Measurements from ENCODE around the gene ICAM5.

Gene ICAM5

DNA sequence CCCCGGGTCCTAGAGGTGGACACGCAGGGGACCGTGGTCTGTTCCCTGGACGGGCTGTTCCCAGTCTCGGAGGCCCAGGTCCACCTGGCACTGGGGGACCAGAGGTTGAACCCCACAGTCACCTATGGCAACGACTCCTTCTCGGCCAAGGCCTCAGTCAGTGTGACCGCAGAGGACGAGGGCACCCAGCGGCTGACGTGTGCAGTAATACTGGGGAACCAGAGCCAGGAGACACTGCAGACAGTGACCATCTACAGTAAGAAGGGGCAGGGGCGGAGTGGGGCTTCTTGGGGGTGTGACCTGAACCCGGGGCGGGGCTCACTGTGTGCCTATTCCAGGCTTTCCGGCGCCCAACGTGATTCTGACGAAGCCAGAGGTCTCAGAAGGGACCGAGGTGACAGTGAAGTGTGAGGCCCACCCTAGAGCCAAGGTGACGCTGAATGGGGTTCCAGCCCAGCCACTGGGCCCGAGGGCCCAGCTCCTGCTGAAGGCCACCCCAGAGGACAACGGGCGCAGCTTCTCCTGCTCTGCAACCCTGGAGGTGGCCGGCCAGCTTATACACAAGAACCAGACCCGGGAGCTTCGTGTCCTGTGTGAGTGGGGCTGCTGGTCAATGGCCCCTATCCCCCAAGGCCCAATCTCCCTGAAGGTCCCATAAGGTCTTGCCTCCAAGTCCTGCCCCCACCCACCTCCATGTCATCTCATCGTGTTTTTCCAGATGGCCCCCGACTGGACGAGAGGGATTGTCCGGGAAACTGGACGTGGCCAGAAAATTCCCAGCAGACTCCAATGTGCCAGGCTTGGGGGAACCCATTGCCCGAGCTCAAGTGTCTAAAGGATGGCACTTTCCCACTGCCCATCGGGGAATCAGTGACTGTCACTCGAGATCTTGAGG is 5.4 kb upstream of the ICAM5 start:
- TF ChIP-seq TAF1 (IDR thresholded peaks at IDR 0.05; ENCODE audit: borderline replicate concordance, insufficient read depth, low read length) (no peak), POLR2AphosphoS5 (IDR thresholded peaks at IDR 0.05; ENCODE audit: low read depth, low read length) (no peak), SIN3A (IDR thresholded peaks at IDR 0.05; ENCODE audit: borderline replicate concordance, insufficient read depth, low read length) (no peak)
- TF ChIP-seq, protein P1, sequence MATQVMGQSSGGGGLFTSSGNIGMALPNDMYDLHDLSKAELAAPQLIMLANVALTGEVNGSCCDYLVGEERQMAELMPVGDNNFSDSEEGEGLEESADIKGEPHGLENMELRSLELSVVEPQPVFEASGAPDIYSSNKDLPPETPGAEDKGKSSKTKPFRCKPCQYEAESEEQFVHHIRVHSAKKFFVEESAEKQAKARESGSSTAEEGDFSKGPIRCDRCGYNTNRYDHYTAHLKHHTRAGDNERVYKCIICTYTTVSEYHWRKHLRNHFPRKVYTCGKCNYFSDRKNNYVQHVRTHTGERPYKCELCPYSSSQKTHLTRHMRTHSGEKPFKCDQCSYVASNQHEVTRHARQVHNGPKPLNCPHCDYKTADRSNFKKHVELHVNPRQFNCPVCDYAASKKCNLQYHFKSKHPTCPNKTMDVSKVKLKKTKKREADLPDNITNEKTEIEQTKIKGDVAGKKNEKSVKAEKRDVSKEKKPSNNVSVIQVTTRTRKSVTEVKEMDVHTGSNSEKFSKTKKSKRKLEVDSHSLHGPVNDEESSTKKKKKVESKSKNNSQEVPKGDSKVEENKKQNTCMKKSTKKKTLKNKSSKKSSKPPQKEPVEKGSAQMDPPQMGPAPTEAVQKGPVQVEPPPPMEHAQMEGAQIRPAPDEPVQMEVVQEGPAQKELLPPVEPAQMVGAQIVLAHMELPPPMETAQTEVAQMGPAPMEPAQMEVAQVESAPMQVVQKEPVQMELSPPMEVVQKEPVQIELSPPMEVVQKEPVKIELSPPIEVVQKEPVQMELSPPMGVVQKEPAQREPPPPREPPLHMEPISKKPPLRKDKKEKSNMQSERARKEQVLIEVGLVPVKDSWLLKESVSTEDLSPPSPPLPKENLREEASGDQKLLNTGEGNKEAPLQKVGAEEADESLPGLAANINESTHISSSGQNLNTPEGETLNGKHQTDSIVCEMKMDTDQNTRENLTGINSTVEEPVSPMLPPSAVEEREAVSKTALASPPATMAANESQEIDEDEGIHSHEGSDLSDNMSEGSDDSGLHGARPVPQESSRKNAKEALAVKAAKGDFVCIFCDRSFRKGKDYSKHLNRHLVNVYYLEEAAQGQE (IDR thresholded peaks at IDR 0.05; ENCODE audit: insufficient read depth in 1 of 2, low read depth in 2 of 2, low read length in 2 of 2): no peak

DNA sequence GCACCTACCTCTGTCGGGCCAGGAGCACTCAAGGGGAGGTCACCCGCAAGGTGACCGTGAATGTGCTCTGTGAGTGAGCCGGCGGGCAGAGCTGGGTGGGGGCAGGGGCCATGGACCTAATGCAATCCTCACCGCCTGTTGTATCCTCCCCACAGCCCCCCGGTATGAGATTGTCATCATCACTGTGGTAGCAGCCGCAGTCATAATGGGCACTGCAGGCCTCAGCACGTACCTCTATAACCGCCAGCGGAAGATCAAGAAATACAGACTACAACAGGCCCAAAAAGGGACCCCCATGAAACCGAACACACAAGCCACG is 4.8 kb upstream of the ICAM5 start:
- TF ChIP-seq, protein P1 (IDR thresholded peaks at IDR 0.05; ENCODE audit: insufficient read depth in 1 of 2, low read depth in 2 of 2, low read length in 2 of 2): no peak
- TF ChIP-seq POLR2AphosphoS5 (IDR thresholded peaks at IDR 0.05; ENCODE audit: low read depth, low read length) (no peak), SIN3A (IDR thresholded peaks at IDR 0.05; ENCODE audit: borderline replicate concordance, insufficient read depth, low read length) (no peak), FOXP2 (optimal IDR thresholded peaks at IDR 0.05; ENCODE audit: borderline replicate concordance, extremely low read depth, extremely low read length, insufficient read depth) (no peak), TAF1 (IDR thresholded peaks at IDR 0.05; ENCODE audit: borderline replicate concordance, insufficient read depth, low read length) (no peak)

DNA sequence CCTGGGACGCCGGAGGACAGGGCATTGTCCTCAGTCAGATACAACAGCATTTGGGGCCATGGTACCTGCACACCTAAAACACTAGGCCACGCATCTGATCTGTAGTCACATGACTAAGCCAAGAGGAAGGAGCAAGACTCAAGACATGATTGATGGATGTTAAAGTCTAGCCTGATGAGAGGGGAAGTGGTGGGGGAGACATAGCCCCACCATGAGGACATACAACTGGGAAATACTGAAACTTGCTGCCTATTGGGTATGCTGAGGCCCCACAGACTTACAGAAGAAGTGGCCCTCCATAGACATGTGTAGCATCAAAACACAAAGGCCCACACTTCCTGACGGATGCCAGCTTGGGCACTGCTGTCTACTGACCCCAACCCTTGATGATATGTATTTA is 4.4 kb upstream of the ICAM5 start:
- TF ChIP-seq POLR2AphosphoS5 (IDR thresholded peaks at IDR 0.05; ENCODE audit: low read depth, low read length): no peak
- TF ChIP-seq TAF1 (IDR thresholded peaks at IDR 0.05; ENCODE audit: borderline replicate concordance, insufficient read depth, low read length): no peak
- TF ChIP-seq FOXP2 (optimal IDR thresholded peaks at IDR 0.05; ENCODE audit: borderline replicate concordance, extremely low read depth, extremely low read length, insufficient read depth): no peak
- TF ChIP-seq SIN3A (IDR thresholded peaks at IDR 0.05; ENCODE audit: borderline replicate concordance, insufficient read depth, low read length): no peak
- TF ChIP-seq, protein P1 (IDR thresholded peaks at IDR 0.05; ENCODE audit: insufficient read depth in 1 of 2, low read depth in 2 of 2, low read length in 2 of 2): no peak

DNA sequence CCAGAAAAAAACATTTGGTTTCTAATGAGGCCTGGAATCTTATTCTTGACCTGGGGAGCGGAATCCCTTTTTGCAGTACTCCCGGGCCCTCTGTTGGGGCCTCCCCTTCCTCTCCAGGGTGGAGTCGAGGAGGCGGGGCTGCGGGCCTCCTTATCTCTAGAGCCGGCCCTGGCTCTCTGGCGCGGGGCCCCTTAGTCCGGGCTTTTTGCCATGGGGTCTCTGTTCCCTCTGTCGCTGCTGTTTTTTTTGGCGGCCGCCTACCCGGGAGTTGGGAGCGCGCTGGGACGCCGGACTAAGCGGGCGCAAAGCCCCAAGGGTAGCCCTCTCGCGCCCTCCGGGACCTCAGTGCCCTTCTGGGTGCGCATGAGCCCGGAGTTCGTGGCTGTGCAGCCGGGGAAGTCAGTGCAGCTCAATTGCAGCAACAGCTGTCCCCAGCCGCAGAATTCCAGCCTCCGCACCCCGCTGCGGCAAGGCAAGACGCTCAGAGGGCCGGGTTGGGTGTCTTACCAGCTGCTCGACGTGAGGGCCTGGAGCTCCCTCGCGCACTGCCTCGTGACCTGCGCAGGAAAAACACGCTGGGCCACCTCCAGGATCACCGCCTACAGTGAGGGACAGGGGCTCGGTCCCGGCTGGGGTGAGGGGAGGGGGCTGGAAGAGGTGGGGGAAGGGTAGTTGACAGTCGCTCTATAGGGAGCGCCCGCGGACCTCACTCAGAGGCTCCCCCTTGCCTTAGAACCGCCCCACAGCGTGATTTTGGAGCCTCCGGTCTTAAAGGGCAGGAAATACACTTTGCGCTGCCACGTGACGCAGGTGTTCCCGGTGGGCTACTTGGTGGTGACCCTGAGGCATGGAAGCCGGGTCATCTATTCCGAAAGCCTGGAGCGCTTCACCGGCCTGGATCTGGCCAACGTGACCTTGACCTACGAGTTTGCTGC is 2.7 kb upstream of the ICAM5 start, which contains the start of gene ICAM4:
ICAM4 (plus strand) TSS at position 153 of the 935 bp plus-strand sequence; CDS start at position 211, 58 bp downstream.
- TF ChIP-seq POLR2AphosphoS5 (IDR thresholded peaks at IDR 0.05; ENCODE audit: low read depth, low read length) (no peak), TAF1 (IDR thresholded peaks at IDR 0.05; ENCODE audit: borderline replicate concordance, insufficient read depth, low read length) (no peak), FOXP2 (optimal IDR thresholded peaks at IDR 0.05; ENCODE audit: borderline replicate concordance, extremely low read depth, extremely low read length, insufficient read depth) (no peak), SIN3A (IDR thresholded peaks at IDR 0.05; ENCODE audit: borderline replicate concordance, insufficient read depth, low read length) (no peak)
- TF ChIP-seq, protein P1 (IDR thresholded peaks at IDR 0.05; ENCODE audit: insufficient read depth in 1 of 2, low read depth in 2 of 2, low read length in 2 of 2): no peak

Measured in PFSK-1 (cell line).